Breast epithelium (tissue), 4 donors: ENCODE measurements around the gene SLC9A8. TPM values are rescaled to one million over a fixed set of nuclear protein-coding genes. Genes with fewer than 3 reads are reported as not detected.

ENCODE experiments used
- DNase-seq, 2 donors: peaks; one replicate each; pipeline ENCODE4 v3.0.0-alpha.2; 2019; ENCODE audit warnings: low spot score in 2 of 2
- H3K27ac ChIP-seq, 2 donors: fragments of 200-600 bp; sonication (generic) in 1 of 2; one replicate each; pipeline ENCODE4 v1.5.1; 2016 to 2019; ENCODE audit warnings: mild to moderate bottlenecking in 1 of 2
- H3K27me3 ChIP-seq, 2 donors: fragments of 200-600 bp; sonication (generic) in 1 of 2; one replicate each; pipeline versions ENCODE4 v1.5.1 to v1.6.0; 2017 to 2019; ENCODE audit warnings: control low read depth in 1 of 2, mild to moderate bottlenecking in 1 of 2
- H3K36me3 ChIP-seq: fragments of 200-600 bp; one replicate; pipeline ENCODE4 v1.5.1; 2019
- H3K4me1 ChIP-seq, 2 donors: fragments of 200-600 bp; sonication (generic); one replicate each; pipeline ENCODE4 v1.5.1; 2016 to 2019; ENCODE audit warnings: control low read depth in 1 of 2
- H3K4me3 ChIP-seq, 3 donors: fragments of 200-600 bp; sonication (generic); 1 replicate in 2 of 3; 2 replicates in 1 of 3; pipeline ENCODE4 v1.5.1; 2016 to 2019; ENCODE audit warnings: mild to moderate bottlenecking in 3 of 3, moderate library complexity in 2 of 3
- H3K9me3 ChIP-seq, 2 donors: fragments of 200-600 bp; sonication (generic) in 1 of 2; one replicate each; pipeline ENCODE4 v1.5.1; 2016 to 2019; ENCODE audit warnings: control low read depth in 1 of 2
- CTCF ChIP-seq, 3 donors: fragments of 450-650 bp; IDR thresholded peaks; one replicate each; pipeline ENCODE4 v1.5.1; 2016 to 2017; ENCODE audit warnings: antibody characterized with exemption in 3 of 3, mild to moderate bottlenecking in 3 of 3, moderate library complexity in 3 of 3
- POLR2A ChIP-seq: fragments of 450-650 bp; IDR thresholded peaks from one replicate; pipeline ENCODE4 v1.6.1; 2016; ENCODE audit warnings: antibody characterized with exemption, mild to moderate bottlenecking, moderate library complexity
- POLR2AphosphoS5 ChIP-seq, 3 donors: sonication (generic); formaldehyde crosslinking; IDR thresholded peaks; one replicate each; pipeline ENCODE4 v1.6.1; 2017; ENCODE audit warnings: antibody characterized with exemption in 3 of 3
- intact Hi-C: fragments of 100-400 bp; cut with DNase I; formaldehyde crosslinking; loops from one replicate; pipeline ENCODE4 v1.15.1; 2023; ENCODE audit warnings: low total_unique reads
- total RNA-seq, 3 donors: library from RNA; depleted of rRNA; stranded (reverse); fragments of >200 nt; gene quantifications; one replicate each; pipeline ENCODE4 v1.1.0, GENCODE V29; 2016

SLC9A8 gene
- total RNA-seq, 3 donors from 2014 or later, result 11.8 to 13.5 (median 13.3) TPM

- Histone ChIP-seq H3K27me3 (no peaks in the 10 kb centered on the region), H3K27ac (peak overlapping the region; percentile 97), H3K4me1 (peaks cover 0 to 6% of the 10 kb centered on the region in 2 donors), H3K4me3 (peak overlapping the region; percentile 86 to 94 (median 90)), H3K36me3 (no peaks in the 10 kb centered on the region), H3K9me3 (no peaks in the 10 kb centered on the region)
- TF ChIP-seq POLR2A (no peak), POLR2AphosphoS5 (IDR thresholded peaks at IDR 0.05) (no peak), CTCF (IDR thresholded peaks at IDR 0.05) (no peak)
- no peak for DNase-seq
- intact Hi-C loops, result no loop called here
Measured at GRCh38 chr20:49811825-49812506, 662 bp upstream of the SLC9A8 start.

GRCh38 chr20:49813305-49813974 is 812 bp downstream of the SLC9A8 start:
- no peak for DNase-seq
- intact Hi-C loops, result no loop called here
- peak overlapping the region; percentile 97 for H3K27ac ChIP-seq
- no peaks in the 10 kb centered on the region for H3K27me3 ChIP-seq
- peaks cover 0 to 6% of the 10 kb centered on the region in 2 donors for H3K4me1 ChIP-seq
- H3K36me3 ChIP-seq, result no peaks in the 10 kb centered on the region
- H3K9me3 ChIP-seq, result no peaks in the 10 kb centered on the region
- TF ChIP-seq CTCF (IDR thresholded peaks at IDR 0.05), result no peak
- no peak for TF ChIP-seq POLR2A
- TF ChIP-seq POLR2AphosphoS5 (IDR thresholded peaks at IDR 0.05), result no peak
- peak overlapping the region; percentile 86 to 94 (median 90) for H3K4me3 ChIP-seq

- TF ChIP-seq POLR2A (no peak), POLR2AphosphoS5 (IDR thresholded peaks at IDR 0.05) (no peak), CTCF (IDR thresholded peaks at IDR 0.05) (no peak)
- H3K36me3 ChIP-seq, result no peaks in the 10 kb centered on the region
- no peak overlapping the region for H3K4me3 ChIP-seq
- no peak for DNase-seq
- peak overlapping the region; percentile 6 to 97 for H3K27ac ChIP-seq
- peaks cover 0 to 6% of the 10 kb centered on the region in 2 donors for H3K4me1 ChIP-seq
- intact Hi-C loops, result no loop called here
- no peaks in the 10 kb centered on the region for H3K9me3 ChIP-seq
- no peaks in the 10 kb centered on the region for H3K27me3 ChIP-seq
Measured at GRCh38 chr20:49814057-49814694, 1.5 kb downstream of the SLC9A8 start.

- no peaks in the 10 kb centered on the region for H3K4me1 ChIP-seq
- intact Hi-C loops, result no loop called here
- H3K4me3 ChIP-seq, result no peak overlapping the region
- no peaks in the 10 kb centered on the region for H3K9me3 ChIP-seq
- H3K27me3 ChIP-seq, result no peaks in the 10 kb centered on the region
- DNase-seq, result no peak
- peaks cover 7% of the 10 kb centered on the region for H3K36me3 ChIP-seq
- no peak for TF ChIP-seq CTCF (IDR thresholded peaks at IDR 0.05)
- no peak for TF ChIP-seq POLR2AphosphoS5 (IDR thresholded peaks at IDR 0.05)
- TF ChIP-seq POLR2A, result no peak
- H3K27ac ChIP-seq, result no peak overlapping the region
Measured at GRCh38 chr20:49818816-49819215, 6.2 kb downstream of the SLC9A8 start.

- H3K27me3 ChIP-seq, result no peaks in the 10 kb centered on the region
- H3K36me3 ChIP-seq, result peaks cover 12% of the 10 kb centered on the region
- H3K4me3 ChIP-seq, result no peak overlapping the region
- H3K4me1 ChIP-seq, result no peaks in the 10 kb centered on the region
- intact Hi-C loops, result no loop called here
- TF ChIP-seq POLR2A (no peak), POLR2AphosphoS5 (IDR thresholded peaks at IDR 0.05) (no peak), CTCF (IDR thresholded peaks at IDR 0.05) (no peak)
- H3K9me3 ChIP-seq, result no peaks in the 10 kb centered on the region
- no peak overlapping the region for H3K27ac ChIP-seq
- DNase-seq, result no peak
Measured at GRCh38 chr20:49819702-49820101, 7.1 kb downstream of the SLC9A8 start.
